Measurements from ENCODE around the gene OBSCN.

OBSCN gene

GRCh38 chr1:228350179-228350742 is 142.4 kb downstream of the OBSCN start:
- in situ Hi-C loops (cut with MboI; ENCODE audit: low sequenced_read_pairs): no loop called here

GRCh38 chr1:228350831-228351781 is 143.3 kb downstream of the OBSCN start:
- in situ Hi-C loops (cut with MboI; ENCODE audit: low sequenced_read_pairs): no loop called here

- in situ Hi-C loops (cut with MboI; ENCODE audit: low sequenced_read_pairs): no loop called here
These were observed 144.0 kb downstream of the OBSCN start for GRCh38 chr1:228351850-228352249.

- in situ Hi-C loops (cut with MboI; ENCODE audit: low sequenced_read_pairs): no loop called here
These were observed 145.0 kb downstream of the OBSCN start for GRCh38 chr1:228352677-228353481.

- in situ Hi-C loops (cut with MboI; ENCODE audit: low sequenced_read_pairs): no loop called here
These were observed 145.9 kb downstream of the OBSCN start for GRCh38 chr1:228353601-228354371.

DNA sequence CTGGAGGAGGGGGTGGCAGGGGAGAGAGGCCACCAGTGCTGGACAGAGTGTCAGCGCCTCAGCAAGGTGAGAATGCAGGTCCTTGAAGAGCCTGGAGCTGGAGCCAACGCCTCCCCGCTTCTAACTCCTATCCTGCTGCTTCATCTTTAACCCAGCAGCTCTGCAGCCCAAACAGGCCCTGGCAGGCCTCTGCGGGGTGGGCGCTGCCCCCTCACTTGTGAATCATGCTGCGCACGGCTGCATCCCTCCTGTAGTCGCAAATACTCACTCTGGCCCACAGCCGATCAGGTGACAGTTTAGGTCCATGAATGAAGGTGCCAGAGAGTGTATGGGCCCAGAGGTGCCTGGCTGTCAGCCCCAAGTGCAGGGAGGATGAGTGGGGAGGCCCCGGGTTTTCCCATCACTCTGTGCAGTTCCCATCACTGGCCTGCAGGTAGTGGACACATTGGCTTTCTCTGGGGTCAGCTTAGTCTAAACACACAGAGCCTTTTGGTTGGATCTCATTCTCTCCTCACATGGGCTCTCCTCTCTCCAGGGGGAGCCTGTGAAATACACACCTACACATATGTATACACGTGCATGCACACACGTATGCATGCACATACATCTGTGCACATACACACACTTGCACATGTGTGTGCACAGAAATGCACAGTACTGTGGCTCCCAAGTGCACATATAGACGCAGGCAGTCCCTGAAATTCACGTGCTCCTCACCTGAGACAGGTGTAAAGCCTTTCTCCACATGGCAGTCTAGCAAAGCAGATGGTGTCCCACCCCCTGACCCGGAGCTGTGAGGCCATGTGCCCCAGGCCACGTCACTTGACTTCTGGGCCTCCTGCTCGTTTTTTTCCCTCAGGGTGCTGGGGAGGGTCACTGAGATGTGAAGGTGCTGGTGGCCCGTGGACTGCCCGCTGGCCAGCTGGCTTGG is 146.8 kb downstream of the OBSCN start:
- in situ Hi-C loops (cut with MboI; ENCODE audit: low sequenced_read_pairs): no loop called here

DNA sequence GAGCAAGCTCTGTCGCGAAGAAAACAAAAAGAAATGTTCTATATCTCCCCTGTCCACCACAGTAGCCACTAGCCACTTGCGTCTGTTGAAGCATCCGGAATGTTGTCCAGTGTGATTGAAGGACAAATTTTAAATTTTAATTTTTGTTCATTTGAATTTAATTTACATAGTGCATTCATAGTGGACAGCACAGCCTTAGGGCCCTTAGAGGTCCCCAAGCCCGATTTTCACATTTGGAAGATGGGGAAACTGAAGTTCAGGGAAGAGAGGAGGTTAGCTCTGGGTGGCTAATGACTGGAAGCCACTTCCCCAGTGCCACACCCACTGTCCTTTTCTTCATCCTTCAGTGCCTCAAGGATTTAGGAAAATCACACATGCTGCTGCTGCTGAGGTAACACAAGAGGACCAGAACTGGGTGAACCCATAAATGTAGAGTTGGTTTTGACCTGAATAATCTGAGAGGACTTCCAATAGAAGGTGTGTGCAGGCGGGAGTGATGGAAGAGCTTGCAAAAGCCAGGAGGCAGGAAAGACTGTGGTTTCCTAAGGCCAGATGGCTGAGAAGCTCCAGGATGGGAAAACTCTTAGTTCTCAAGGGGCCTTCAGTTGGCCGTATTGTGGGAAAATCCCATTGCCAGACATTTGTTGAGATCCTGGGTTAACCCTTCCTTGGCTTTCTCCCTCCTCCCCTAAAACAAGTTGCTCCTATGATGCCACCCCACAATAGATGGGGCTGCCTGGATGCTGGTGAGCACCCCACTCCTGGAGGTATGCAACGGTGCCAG is 149.2 kb downstream of the OBSCN start:
- in situ Hi-C loops (cut with MboI; ENCODE audit: low sequenced_read_pairs): no loop called here

GRCh38 chr1:228358039-228358763 is 150.4 kb downstream of the OBSCN start:
- in situ Hi-C loops (cut with MboI; ENCODE audit: low sequenced_read_pairs): no loop called here

DNA sequence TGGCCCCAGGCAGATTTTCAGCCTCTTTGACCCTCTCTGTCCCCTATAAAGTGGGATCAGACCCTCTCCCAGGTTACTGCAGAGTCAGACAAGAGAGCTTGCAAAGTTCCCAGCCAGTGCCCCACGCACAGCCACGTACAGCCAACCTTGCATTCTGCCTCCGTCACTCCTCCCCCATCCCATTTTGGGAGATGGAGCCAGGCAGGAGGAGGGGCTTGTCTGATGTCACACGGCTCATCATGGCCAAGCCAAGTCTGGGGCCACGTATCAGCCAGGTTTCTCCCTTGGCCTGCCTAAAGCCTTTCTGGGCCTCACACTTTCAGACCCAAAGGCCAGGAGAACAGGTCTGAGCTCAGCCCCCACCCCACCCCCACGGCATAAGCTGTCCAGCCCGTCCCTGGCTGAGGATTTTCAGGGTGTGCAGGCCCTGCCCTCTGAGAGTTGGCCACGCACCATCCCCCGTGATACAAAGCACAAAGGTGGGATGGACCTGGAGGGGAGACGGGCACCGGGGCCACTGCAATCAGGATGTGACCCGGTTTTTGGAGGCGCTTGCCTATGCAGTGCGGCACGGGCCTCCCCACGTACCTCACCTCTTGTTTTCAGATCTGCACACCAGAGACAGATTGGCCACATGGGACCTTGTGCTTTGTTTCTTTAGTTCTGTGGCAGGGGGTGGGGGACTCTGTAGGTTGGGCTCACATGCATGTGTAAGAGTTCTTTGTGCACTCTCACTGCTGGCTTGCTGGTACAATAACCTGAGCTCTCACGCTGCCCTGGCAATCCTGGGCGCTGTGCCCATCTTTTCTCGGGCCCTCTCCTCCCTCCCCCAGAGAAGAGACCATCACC is 151.1 kb downstream of the OBSCN start:
- in situ Hi-C loops (cut with MboI; ENCODE audit: low sequenced_read_pairs): no loop called here

DNA sequence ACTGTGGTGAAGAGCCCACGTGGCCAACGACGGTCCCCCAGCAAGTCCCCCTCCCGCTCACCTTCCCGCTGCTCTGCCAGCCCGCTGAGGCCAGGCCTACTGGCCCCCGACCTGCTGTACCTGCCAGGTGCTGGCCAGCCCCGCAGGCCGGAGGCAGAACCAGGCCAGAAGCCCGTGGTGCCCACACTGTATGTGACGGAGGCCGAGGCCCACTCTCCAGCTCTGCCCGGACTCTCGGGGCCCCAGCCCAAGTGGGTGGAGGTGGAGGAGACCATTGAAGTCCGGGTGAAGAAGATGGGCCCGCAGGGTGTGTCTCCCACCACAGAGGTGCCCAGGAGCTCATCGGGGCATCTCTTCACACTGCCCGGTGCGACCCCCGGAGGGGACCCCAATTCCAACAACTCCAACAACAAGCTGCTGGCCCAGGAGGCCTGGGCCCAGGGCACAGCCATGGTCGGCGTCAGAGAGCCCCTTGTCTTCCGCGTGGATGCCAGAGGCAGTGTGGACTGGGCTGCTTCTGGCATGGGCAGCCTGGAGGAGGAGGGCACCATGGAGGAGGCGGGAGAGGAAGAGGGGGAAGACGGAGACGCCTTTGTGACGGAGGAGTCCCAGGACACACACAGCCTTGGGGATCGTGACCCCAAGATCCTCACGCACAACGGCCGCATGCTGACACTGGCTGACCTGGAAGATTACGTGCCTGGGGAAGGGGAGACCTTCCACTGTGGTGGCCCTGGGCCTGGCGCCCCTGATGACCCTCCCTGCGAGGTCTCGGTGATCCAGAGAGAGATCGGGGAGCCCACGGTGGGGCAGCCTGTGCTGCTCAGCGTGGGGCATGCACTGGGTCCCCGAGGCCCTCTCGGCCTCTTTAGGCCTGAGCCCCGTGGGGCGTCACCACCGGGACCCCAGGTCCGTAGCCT is 152.0 kb downstream of the OBSCN start:
- in situ Hi-C loops (cut with MboI; ENCODE audit: low sequenced_read_pairs): no loop called here

- in situ Hi-C loops (cut with MboI; ENCODE audit: low sequenced_read_pairs): no loop called here
These were observed 152.9 kb downstream of the OBSCN start for GRCh38 chr1:228360533-228361313.

DNA sequence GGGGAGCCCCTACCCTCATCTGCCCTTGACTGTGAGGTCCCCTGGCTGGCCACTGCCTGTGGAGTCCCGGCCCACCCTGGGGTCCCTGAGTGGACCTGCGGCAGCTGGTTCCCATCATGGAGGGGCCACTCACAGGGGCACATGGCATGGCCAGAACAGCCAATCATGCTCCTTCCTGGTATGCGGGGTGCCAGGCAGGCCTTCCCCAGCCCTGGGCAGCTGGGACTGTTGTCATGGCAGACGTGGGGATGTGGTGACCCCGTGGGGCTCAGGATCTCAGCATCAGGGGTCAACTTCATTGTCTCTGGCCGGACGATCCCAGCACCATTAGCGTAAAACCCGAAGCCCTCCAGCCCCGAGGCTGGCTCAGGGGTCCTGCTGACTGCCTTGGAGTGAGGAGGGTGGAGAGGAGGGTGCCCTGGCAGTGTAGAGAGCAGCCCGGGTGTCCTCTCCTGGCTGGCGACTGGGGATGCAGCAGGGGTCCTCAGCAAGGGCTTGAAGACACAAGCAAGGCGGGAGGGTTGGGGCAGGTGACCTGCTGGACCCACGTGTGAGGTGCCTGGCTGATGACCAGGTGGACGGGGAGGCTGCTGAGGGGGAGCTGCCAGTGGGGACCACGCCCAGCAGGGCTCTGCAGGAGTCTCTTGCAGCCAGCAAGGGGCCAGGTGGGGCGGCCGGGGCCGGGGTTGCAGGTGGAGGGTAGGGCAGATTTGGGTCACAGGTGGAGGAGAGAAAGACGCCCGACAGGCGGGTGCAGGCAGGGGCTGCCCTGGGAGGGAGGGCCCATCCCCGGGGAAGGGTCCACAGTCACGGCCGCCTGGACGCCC is 153.7 kb downstream of the OBSCN start:
- in situ Hi-C loops (cut with MboI; ENCODE audit: low sequenced_read_pairs): no loop called here

GRCh38 chr1:228362141-228362883 is 154.5 kb downstream of the OBSCN start:
- in situ Hi-C loops (cut with MboI; ENCODE audit: low sequenced_read_pairs): no loop called here

DNA sequence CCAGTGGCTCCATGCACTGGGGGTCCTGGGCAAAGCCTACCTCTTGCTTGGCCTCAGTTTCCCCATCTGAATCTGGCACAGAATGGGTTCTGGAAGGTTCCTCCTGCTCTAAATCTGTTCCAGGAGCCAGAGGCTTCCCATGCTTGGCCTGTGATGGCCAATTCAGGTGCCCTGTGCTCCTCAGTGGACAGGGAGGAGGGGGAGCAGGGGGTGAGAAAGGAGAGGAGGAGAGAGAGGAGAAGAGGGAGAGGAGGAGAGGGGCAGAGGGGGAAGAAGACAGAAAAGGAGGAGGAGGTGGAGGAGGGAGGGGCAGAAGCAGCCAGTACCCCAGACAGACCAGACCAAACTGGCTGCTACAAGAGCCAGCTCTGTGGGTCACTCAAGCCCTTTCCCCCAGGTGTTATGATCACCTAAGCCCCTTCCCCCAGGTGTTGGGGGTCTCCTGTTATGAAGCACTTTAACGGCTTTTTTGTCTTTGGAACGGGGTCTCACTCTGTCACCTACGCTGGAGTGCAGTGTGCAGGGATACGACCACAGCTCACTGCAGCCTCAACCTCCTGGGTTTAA is 155.1 kb downstream of the OBSCN start:
- in situ Hi-C loops (cut with MboI; ENCODE audit: low sequenced_read_pairs): no loop called here
